NCI-H128 (cell line): Measurements from ENCODE around the gene CHST11.

Experiments used
- DNase-seq: peaks from one replicate; lab custom pipeline; 2025; ENCODE audit not compliant: unreplicated experiment; lab: John Stamatoyannopoulos, UW

The CHST11 gene

DNA sequence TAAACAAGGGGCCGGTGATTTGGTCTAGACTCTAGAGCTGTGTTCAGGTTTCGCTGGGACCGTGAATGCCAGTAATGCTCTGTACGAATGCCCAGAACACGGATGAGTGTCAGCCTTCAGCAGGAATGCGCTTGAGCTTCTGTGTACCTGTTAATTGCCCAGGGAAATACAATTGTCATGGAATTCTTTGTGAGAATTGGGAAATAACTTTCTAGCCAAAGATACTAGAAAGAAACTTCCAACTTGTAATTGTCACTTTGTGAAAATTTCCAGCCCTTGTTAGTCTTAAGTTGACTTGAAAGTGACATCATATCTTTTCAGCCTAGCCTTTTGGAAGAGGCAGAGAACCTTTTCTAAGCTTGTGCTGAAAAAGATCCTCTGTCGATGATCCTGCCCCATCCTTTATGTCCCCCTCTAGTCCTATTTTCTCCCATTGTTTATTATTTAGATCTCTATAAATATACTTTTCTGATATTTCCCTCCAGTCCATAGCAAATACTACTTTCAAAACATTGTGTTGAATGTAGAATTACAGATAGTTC, 2.7 kb downstream of the CHST11 start:
- DNase-seq: no peak

DNA sequence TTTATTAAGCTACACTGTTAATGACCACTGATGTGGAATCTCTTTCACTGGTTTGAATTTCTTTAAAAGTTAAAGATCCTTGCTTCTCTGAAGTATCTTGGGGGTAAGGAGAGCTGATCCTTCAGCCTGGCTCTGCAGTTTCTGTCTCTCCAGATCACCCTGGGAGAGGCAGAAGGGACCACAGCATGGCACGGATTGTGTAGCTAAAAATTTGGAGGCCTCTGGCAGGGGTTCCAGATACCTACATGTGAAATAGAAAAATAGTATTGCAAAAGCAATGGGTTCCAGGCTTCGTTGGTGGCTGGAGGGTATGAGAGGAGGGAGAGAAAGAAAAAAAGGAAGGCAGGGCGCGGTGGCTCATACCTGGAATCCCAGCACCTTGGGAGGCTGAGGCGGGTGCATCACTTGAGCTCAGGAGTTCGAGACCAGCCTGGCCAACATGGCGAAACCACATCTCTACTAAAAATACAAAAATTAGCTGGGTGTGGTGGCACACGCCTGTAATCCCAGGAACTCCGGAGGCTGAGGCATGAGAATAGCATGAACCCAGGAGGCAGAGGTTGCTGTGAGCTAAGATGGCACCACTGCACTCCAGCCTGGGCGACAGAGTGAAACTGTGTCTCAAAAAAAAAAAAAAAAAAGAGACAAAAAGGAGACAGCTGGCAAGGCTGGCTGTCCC, 3.4 kb downstream of the CHST11 start:
- no peak for DNase-seq

DNA sequence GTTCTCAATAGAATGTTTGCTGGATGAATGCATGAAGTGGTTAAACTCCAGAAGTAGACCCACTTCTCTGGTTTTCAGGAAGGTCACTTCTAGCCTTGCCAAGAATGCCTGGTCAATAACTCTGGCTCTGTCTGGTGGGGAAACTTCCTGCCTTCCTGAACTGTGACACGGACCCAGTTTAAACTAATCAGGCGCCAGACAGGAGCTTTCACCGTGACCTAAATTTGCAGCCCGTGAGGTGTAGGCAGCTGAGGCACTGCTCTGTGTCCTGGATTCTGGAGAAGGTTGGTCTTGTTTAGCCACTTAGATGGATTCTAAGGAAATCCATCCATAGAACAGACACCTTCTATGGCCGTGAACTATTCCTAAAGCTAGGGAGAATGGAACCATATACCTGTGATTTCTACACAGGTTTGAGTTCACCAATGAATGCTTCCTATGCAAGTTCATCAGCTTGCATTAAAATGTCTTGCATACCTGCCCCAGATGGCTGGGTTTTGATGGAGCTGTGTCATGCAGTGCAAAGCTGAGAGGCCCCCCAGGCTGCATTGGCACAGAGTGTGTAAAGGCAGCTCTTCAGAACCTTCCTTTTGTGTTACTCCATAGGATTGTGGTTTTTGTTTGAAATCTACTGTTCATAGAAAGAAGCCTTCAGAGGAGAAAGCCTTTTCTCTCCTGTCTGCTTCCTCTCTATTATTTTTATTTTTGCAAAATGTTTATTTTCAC, 4.4 kb downstream of the CHST11 start:
- DNase-seq: no peak

DNA sequence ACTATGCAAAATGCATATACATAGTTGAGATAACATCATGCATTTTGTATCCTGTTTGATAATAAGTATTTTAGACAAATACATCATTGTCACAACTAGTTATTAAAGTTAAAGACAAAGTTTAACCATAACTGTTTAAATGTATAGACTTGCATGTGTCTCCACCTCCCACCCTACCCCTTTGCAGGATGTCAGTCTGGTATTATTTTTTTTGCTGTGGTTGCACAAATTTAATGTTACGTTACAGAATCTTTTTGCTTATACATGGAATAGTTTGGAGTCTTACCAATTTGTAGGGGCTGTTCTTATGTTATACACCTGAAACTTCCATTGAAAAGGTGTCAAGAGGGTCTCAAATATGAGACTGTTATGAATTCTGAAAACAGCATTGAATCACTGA, 5.6 kb downstream of the CHST11 start:
- no peak for DNase-seq

DNA sequence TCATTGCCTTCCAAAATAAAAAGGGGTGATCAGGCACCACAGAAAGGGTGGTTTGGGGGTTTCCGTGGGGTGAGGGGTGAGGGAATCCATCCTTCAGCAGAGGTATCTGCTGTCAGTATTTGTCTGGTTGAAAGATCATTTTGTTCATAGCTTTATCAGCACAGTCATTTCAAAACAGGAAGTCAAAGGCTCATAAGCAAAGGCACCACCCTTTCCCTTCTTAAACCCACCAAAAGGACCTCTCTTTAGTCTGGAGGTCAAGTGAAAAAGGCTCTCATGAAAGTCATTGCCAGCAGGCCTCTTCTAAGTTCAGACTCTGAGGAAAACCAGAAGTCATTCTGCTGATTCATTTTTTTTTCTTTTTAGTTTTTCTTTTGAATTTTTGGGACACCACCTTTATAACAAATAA, 6.2 kb downstream of the CHST11 start:
- DNase-seq: no peak

DNA sequence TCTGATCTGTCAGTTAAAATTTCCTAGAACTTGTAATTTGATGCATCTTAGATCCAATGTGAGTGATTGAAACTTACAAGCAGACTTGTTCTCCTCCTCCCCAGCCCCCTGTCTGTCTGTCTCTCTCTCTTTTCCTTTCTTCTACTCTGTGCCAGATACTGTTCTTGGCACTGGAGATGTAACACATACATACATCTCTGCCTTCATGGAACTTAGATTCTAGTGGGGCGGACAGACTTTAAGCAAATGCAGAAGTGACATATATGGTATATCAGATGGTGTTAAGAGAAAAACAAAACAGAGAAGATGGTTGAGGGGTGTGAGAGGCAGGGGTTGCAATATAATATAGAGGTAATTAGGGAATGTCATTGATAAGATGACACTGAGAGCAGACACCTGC, 6.6 kb downstream of the CHST11 start:
- DNase-seq: no peak

- DNase-seq: no peak
These were observed 8.2 kb downstream of the CHST11 start for GRCh38 chr12:104464899-104465298.

GRCh38 chr12:104466709-104467345, 10.1 kb downstream of the CHST11 start:
- DNase-seq: no peak

- no peak for DNase-seq
These were observed 10.6 kb downstream of the CHST11 start for GRCh38 chr12:104467346-104467837.

- no peak for DNase-seq
These were observed 11.6 kb downstream of the CHST11 start for GRCh38 chr12:104468371-104468770.

- no peak for DNase-seq
These were observed 12.3 kb downstream of the CHST11 start for GRCh38 chr12:104469066-104469465.

DNA sequence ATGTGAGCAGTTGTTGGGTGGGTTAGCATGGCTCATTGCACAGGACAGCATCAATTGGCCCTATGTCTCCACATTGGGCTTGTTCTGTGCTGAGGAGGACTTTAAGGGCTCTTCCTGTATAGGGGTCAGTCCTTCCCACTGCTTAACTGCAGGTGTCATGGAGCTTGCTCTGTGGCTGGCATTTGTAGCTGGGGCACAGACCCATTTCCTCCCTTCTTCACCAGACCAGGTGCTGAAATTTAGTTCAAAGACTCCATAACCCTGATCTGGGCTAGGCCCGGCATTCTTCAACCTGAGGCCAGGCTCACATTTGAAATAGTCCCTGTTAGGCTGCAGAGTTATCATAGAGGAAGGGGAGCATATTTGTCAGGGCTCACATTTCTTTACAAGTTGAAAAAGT, 12.8 kb downstream of the CHST11 start:
- no peak for DNase-seq

DNA sequence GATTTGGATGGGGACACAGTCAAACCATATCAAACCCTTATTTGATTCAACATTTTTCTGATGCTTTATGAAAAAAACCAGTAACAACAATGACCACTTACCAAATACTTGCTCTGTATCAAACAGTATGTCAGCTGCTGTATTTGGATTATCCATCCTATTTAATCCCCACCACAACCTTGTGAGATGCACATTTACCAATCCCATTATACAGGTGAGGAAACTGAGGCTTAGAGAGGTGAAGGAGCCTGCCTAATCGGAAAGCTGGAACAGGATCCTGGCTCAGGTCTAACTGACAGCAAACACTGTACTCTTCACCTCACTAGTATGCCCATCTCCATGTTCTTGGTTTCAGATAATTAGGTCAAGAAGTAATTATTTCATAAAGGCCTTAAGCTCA, 13.8 kb downstream of the CHST11 start:
- no peak for DNase-seq

DNA sequence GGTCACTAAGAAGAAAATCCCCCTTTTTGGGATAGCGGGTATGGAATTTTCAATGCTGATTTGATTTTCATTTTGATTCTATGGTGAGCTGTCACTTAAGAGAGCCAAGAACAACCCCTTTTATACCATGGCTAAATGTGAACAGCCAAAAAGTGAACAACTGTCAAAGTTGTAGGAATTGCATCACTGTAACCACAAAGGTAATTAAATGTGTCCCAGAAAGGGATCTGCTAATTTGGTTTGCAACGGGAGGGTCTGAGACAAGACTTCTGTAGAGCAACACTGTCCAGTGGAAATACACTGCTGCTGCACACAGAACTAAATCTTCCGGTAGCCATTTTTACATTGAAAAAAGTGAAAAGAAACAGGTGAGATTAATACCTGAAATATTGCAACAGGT, 14.6 kb downstream of the CHST11 start:
- DNase-seq: no peak

GRCh38 chr12:104472748-104473147, 16.0 kb downstream of the CHST11 start:
- no peak for DNase-seq

- no peak for DNase-seq
These were observed 16.7 kb downstream of the CHST11 start for GRCh38 chr12:104473374-104473983.

GRCh38 chr12:104475271-104475670, 18.5 kb downstream of the CHST11 start:
- DNase-seq: no peak

DNA sequence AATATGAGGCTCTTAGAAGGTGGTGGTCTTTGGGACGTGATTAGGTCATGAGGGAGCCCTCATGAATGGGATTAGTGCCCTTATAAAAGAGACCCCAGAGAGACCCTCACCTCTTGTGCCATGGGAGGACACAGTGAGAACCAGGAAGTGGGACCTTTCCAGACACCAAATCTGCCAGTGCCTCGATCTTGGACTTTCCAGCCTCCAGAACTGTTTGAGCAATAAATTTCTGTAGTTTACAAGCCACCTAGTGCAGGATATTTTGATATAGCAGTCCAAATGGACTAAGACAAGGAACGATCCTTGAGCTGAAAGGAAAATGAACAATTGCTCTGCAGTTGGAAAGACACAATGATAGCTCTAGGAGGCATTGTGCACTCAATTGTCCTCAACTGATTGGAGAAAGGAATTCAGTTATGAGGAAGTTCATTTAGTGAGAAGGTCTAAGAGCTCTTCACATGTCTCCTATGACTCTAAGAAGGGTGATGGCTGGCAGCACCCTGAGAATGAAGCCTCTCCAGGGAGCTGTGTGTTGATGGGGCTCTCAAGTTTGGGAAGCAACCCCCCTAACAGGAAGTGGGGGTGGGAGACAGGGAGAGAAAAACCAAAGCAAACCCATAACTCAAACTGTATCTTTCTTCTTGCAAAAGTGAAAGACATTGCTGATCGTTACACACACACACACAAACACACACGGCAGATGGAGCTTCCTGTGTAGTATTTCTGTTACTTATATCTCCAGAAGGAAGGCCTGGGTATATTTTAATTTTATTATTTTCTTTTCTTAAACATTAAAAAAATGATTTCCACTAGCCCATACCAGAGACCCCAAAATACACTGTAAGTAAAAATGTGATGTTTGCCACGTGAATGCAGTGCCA, 21.0 kb downstream of the CHST11 start:
- DNase-seq: no peak

GRCh38 chr12:104478396-104479122, 21.8 kb downstream of the CHST11 start:
- DNase-seq: no peak
